SK-N-SH treated with all-trans-retinoic acid at 6 μM for 48 hours (cell line): ENCODE results near the gene RASSF4.
A peak's percentile ranks its signal among the peaks of the same experiment; 100 is the strongest.

Experiments used
- RARB ChIP-seq: fragments of 250-450 bp; sonication (Bioruptor Pico); IDR thresholded peaks from 2 replicates; pipeline ENCODE4 v1.8.0; 2021; ENCODE audit warnings: mild to moderate bottlenecking, moderate library complexity
- ZFP3 ChIP-seq: fragments of 250-450 bp; sonication (Bioruptor Pico); IDR thresholded peaks from 2 replicates; pipeline ENCODE4 v1.5.0; 2020; ENCODE audit warnings: mild to moderate bottlenecking, moderate library complexity
- ZFP30 ChIP-seq: fragments of 450-650 bp; formaldehyde crosslinking; IDR thresholded peaks from 2 replicates; pipeline ENCODE4 v1.5.0; 2022; ENCODE audit warnings: mild to moderate bottlenecking, moderate library complexity
- ZNF70 ChIP-seq: fragments of 450-650 bp; formaldehyde crosslinking; IDR thresholded peaks from 2 replicates; pipeline ENCODE4 v1.5.0; 2020; ENCODE audit warnings: mild to moderate bottlenecking, moderate library complexity
- ZNF8 ChIP-seq: fragments of 450-650 bp; formaldehyde crosslinking; IDR thresholded peaks from 2 replicates; pipeline ENCODE4 v1.5.0; 2020; ENCODE audit warnings: mild to moderate bottlenecking, moderate library complexity
- TF ChIP-seq, protein P1 (sequence below): fragments of 250-450 bp; sonication (Bioruptor Pico); IDR thresholded peaks from 2 replicates; pipeline ENCODE4 v1.8.0; 2020; ENCODE audit warnings: mild to moderate bottlenecking, moderate library complexity, borderline replicate concordance
- TF ChIP-seq, protein P2 (sequence below): fragments of 250-450 bp; sonication (Bioruptor Pico); IDR thresholded peaks from 2 replicates; pipeline ENCODE4 v1.5.0; 2020; ENCODE audit warnings: mild to moderate bottlenecking, moderate library complexity

GRCh38 chr10:44962870-44963738 is 3.5 kb downstream of the RASSF4 start:
- TF ChIP-seq ZFP30 (CRISPR knock-in tag) (no peak), ZFP3 (CRISPR knock-in tag) (no peak), RARB (CRISPR knock-in tag) (no peak), ZNF70 (peak; percentile 93), ZNF8 (CRISPR knock-in tag) (no peak)
- TF ChIP-seq, protein P1, sequence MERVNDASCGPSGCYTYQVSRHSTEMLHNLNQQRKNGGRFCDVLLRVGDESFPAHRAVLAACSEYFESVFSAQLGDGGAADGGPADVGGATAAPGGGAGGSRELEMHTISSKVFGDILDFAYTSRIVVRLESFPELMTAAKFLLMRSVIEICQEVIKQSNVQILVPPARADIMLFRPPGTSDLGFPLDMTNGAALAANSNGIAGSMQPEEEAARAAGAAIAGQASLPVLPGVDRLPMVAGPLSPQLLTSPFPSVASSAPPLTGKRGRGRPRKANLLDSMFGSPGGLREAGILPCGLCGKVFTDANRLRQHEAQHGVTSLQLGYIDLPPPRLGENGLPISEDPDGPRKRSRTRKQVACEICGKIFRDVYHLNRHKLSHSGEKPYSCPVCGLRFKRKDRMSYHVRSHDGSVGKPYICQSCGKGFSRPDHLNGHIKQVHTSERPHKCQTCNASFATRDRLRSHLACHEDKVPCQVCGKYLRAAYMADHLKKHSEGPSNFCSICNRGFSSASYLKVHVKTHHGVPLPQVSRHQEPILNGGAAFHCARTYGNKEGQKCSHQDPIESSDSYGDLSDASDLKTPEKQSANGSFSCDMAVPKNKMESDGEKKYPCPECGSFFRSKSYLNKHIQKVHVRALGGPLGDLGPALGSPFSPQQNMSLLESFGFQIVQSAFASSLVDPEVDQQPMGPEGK = no peak
- TF ChIP-seq, protein P2, sequence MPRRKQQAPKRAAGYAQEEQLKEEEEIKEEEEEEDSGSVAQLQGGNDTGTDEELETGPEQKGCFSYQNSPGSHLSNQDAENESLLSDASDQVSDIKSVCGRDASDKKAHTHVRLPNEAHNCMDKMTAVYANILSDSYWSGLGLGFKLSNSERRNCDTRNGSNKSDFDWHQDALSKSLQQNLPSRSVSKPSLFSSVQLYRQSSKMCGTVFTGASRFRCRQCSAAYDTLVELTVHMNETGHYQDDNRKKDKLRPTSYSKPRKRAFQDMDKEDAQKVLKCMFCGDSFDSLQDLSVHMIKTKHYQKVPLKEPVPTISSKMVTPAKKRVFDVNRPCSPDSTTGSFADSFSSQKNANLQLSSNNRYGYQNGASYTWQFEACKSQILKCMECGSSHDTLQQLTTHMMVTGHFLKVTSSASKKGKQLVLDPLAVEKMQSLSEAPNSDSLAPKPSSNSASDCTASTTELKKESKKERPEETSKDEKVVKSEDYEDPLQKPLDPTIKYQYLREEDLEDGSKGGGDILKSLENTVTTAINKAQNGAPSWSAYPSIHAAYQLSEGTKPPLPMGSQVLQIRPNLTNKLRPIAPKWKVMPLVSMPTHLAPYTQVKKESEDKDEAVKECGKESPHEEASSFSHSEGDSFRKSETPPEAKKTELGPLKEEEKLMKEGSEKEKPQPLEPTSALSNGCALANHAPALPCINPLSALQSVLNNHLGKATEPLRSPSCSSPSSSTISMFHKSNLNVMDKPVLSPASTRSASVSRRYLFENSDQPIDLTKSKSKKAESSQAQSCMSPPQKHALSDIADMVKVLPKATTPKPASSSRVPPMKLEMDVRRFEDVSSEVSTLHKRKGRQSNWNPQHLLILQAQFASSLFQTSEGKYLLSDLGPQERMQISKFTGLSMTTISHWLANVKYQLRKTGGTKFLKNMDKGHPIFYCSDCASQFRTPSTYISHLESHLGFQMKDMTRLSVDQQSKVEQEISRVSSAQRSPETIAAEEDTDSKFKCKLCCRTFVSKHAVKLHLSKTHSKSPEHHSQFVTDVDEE (CRISPR knock-in tag) = no peak
